ENCODE measurements around the gene FSTL4. TPM values are rescaled to one million over a fixed set of nuclear protein-coding genes. Genes with fewer than 3 reads are reported as not detected.

Gene FSTL4
- total RNA-seq, 2 donors from 2014 or later: 0.32 to 0.89 TPM

GRCh38 chr5:133269691-133270090 lies 342.6 kb downstream of the FSTL4 start:
- DNase-seq: no peak
- TF ChIP-seq CTCF (IDR thresholded peaks at IDR 0.05): no peak
- H3K27ac ChIP-seq: no peak overlapping the region
- H3K9ac ChIP-seq (ENCODE audit: low read depth in 2 of 2, low read length in 2 of 2): no peak overlapping the region
- H3K36me3 ChIP-seq: no peaks in the 10 kb centered on the region
- H3K4me1 ChIP-seq: no peaks in the 10 kb centered on the region
- intact Hi-C loops (cut with DNase I): no loop called here
- H3K4me3 ChIP-seq: no peak overlapping the region
- H3K9me3 ChIP-seq: no peaks in the 10 kb centered on the region
- no peaks in the 10 kb centered on the region for H3K27me3 ChIP-seq

DNA sequence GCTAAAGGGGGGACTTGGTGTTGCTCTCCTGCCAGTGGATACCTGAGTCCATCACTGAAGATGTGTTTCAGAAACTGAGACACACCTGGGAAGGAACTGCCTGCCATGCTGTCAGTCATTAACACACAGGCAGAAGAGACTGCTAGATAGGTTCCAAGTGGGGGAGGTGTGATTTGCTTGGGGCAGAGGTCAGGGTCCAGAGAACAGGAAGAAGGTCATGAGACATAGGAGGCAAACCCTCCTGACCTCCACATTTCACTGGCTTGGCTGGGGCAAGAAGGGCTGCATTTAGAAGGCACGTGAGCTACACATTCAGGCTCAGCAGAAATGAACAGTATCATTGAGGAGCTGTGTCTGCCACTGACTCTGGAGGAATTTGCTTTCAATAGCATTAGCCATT lies 344.7 kb downstream of the FSTL4 start:
- H3K9me3 ChIP-seq: no peaks in the 10 kb centered on the region
- H3K9ac ChIP-seq (ENCODE audit: low read depth in 2 of 2, low read length in 2 of 2): no peak overlapping the region
- no peaks in the 10 kb centered on the region for H3K36me3 ChIP-seq
- no peak for TF ChIP-seq CTCF (IDR thresholded peaks at IDR 0.05)
- no peaks in the 10 kb centered on the region for H3K4me1 ChIP-seq
- H3K4me3 ChIP-seq: no peak overlapping the region
- DNase-seq: no peak
- no peak overlapping the region for H3K27ac ChIP-seq
- no peaks in the 10 kb centered on the region for H3K27me3 ChIP-seq
- intact Hi-C loops (cut with DNase I): no loop called here

- H3K4me3 ChIP-seq: no peak overlapping the region
- intact Hi-C loops (cut with DNase I): no loop called here
- no peak overlapping the region for H3K27ac ChIP-seq
- H3K27me3 ChIP-seq: no peaks in the 10 kb centered on the region
- no peak for TF ChIP-seq CTCF (IDR thresholded peaks at IDR 0.05)
- H3K9me3 ChIP-seq: no peaks in the 10 kb centered on the region
- no peak for DNase-seq
- H3K9ac ChIP-seq (ENCODE audit: low read depth in 2 of 2, low read length in 2 of 2): no peak overlapping the region
- no peaks in the 10 kb centered on the region for H3K4me1 ChIP-seq
- H3K36me3 ChIP-seq: no peaks in the 10 kb centered on the region
These were observed 345.4 kb downstream of the FSTL4 start for GRCh38 chr5:133266966-133267365.

DNA sequence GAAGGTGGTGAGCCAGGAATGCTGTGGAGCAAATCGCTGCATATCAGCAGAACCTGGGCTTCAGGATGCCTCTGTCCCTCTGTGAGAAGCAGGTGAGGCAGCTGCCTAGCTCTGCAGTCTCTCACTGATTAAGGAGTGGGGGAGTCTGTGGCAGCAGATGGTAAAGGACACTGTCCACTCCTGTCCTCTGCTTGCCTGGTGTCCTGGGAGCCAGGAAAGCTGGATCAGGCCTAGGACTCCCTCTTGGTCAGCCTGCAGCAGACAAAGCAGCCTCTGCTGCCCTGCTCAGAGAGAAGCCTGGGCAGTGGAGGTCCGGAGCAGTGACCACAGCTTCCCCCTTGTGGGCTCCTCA lies 345.8 kb downstream of the FSTL4 start:
- H3K27ac ChIP-seq: no peak overlapping the region
- H3K4me3 ChIP-seq: no peak overlapping the region
- H3K9me3 ChIP-seq: no peaks in the 10 kb centered on the region
- no peaks in the 10 kb centered on the region for H3K27me3 ChIP-seq
- no peak overlapping the region for H3K9ac ChIP-seq (ENCODE audit: low read depth in 2 of 2, low read length in 2 of 2)
- intact Hi-C loops (cut with DNase I): no loop called here
- no peaks in the 10 kb centered on the region for H3K36me3 ChIP-seq
- DNase-seq: no peak
- no peaks in the 10 kb centered on the region for H3K4me1 ChIP-seq
- TF ChIP-seq CTCF (IDR thresholded peaks at IDR 0.05): no peak

GRCh38 chr5:133265720-133266526 lies 346.4 kb downstream of the FSTL4 start:
- no peak overlapping the region for H3K4me3 ChIP-seq
- DNase-seq: no peak
- H3K27ac ChIP-seq: no peak overlapping the region
- H3K36me3 ChIP-seq: no peaks in the 10 kb centered on the region
- H3K9ac ChIP-seq (ENCODE audit: low read depth in 2 of 2, low read length in 2 of 2): no peak overlapping the region
- TF ChIP-seq CTCF (IDR thresholded peaks at IDR 0.05): no peak
- H3K9me3 ChIP-seq: no peaks in the 10 kb centered on the region
- H3K4me1 ChIP-seq: no peaks in the 10 kb centered on the region
- intact Hi-C loops (cut with DNase I): no loop called here
- no peaks in the 10 kb centered on the region for H3K27me3 ChIP-seq

Measured in colonic mucosa (tissue), 4 donors.